ENCODE measurements around the gene TSPAN5. TPM values are rescaled to one million over a fixed set of nuclear protein-coding genes. Genes with fewer than 3 reads are reported as not detected.

Gene TSPAN5
- polyA plus RNA-seq, 1 donor (not counting 4 experiments of a cell fraction or from before 2014, with no cell fraction given), result 45.5 TPM

GRCh38 chr4:98674404-98675173, 16.2 kb upstream of the TSPAN5 start:
- Histone ChIP-seq H3K9me1 (ENCODE audit: control insufficient read depth, extremely low read depth, insufficient read depth, low read length) (no peaks in the 10 kb centered on the region), H3K27ac (ENCODE audit: control insufficient read depth, insufficient read depth, low read length) (no peak overlapping the region), H3K9me3 (ENCODE audit: control insufficient read depth, low read depth, low read length) (no peaks in the 10 kb centered on the region), H3K9ac (ENCODE audit: control insufficient read depth, extremely low read depth, insufficient read depth, low read length) (no peak overlapping the region), H3K4me2 (ENCODE audit: control insufficient read depth, extremely low read depth, insufficient read depth, low read depth, low read length) (no peak overlapping the region), H3K27me3 (ENCODE audit: control insufficient read depth, extremely low read depth, insufficient read depth, low read length) (peaks cover 3% of the 10 kb centered on the region), H4K20me1 (ENCODE audit: control insufficient read depth, extremely low read depth, insufficient read depth, low read length) (no peaks in the 10 kb centered on the region), H2AFZ (ENCODE audit: control insufficient read depth, low read length) (no peak overlapping the region), H3K79me2 (ENCODE audit: control insufficient read depth, insufficient read depth, low read length) (no peaks in the 10 kb centered on the region), H3K4me3 (ENCODE audit: control insufficient read depth in 2 of 3, extremely low read depth in 1 of 3, insufficient read depth in 2 of 3, low read depth in 1 of 3, low read length in 3 of 3) (no peak overlapping the region), H3K36me3 (ENCODE audit: control insufficient read depth in 2 of 2, extremely low read depth in 1 of 2, insufficient read depth in 2 of 2, low read length in 2 of 2) (no peaks in the 10 kb centered on the region), H3K4me1 (ENCODE audit: control insufficient read depth, extremely low read depth, insufficient read depth, low read length) (no peaks in the 10 kb centered on the region)
- TF ChIP-seq EZH2 (IDR thresholded peaks at IDR 0.05; ENCODE audit: low read length) (no peak), CTCF (optimal IDR thresholded peaks at IDR 0.05 in 1 of 3, IDR thresholded peaks at IDR 0.05 in 1 of 3, conservative IDR thresholded peaks at IDR 0.05 in 1 of 3; ENCODE audit: extremely low read depth in 1 of 3, insufficient read depth in 2 of 3, low read length in 3 of 3) (no peak)
- dilution Hi-C loops (cut with MboI; ENCODE audit: extremely low pct_ligation_motif_present, low sequenced_read_pairs), result no loop called here
- FAIRE-seq, result no peak
- DNase-seq (ENCODE audit: low read depth, low spot score), result no peak

GRCh38 chr4:98673978-98674377, 15.6 kb upstream of the TSPAN5 start:
- H3K4me3 ChIP-seq (ENCODE audit: control insufficient read depth in 2 of 3, extremely low read depth in 1 of 3, insufficient read depth in 2 of 3, low read depth in 1 of 3, low read length in 3 of 3), result no peak overlapping the region

More at GRCh38 chr4:98673978-98674377, 15.6 kb upstream of the TSPAN5 start:
- Histone ChIP-seq H3K9me3 (ENCODE audit: control insufficient read depth, low read depth, low read length) (no peaks in the 10 kb centered on the region), H3K9me1 (ENCODE audit: control insufficient read depth, extremely low read depth, insufficient read depth, low read length) (no peaks in the 10 kb centered on the region), H3K4me1 (ENCODE audit: control insufficient read depth, extremely low read depth, insufficient read depth, low read length) (no peaks in the 10 kb centered on the region), H3K27ac (ENCODE audit: control insufficient read depth, insufficient read depth, low read length) (no peak overlapping the region), H3K36me3 (ENCODE audit: control insufficient read depth in 2 of 2, extremely low read depth in 1 of 2, insufficient read depth in 2 of 2, low read length in 2 of 2) (no peaks in the 10 kb centered on the region), H2AFZ (ENCODE audit: control insufficient read depth, low read length) (no peak overlapping the region), H3K4me2 (ENCODE audit: control insufficient read depth, extremely low read depth, insufficient read depth, low read depth, low read length) (no peak overlapping the region), H3K79me2 (ENCODE audit: control insufficient read depth, insufficient read depth, low read length) (no peaks in the 10 kb centered on the region), H3K27me3 (ENCODE audit: control insufficient read depth, extremely low read depth, insufficient read depth, low read length) (peaks cover 3% of the 10 kb centered on the region), H4K20me1 (ENCODE audit: control insufficient read depth, extremely low read depth, insufficient read depth, low read length) (no peaks in the 10 kb centered on the region), H3K9ac (ENCODE audit: control insufficient read depth, extremely low read depth, insufficient read depth, low read length) (no peak overlapping the region)
- FAIRE-seq, result no peak
- dilution Hi-C loops (cut with MboI; ENCODE audit: extremely low pct_ligation_motif_present, low sequenced_read_pairs), result no loop called here
- DNase-seq (ENCODE audit: low read depth, low spot score), result no peak
- no peak for TF ChIP-seq CTCF (optimal IDR thresholded peaks at IDR 0.05 in 1 of 3, IDR thresholded peaks at IDR 0.05 in 1 of 3, conservative IDR thresholded peaks at IDR 0.05 in 1 of 3; ENCODE audit: extremely low read depth in 1 of 3, insufficient read depth in 2 of 3, low read length in 3 of 3)
- no peak for TF ChIP-seq EZH2 (IDR thresholded peaks at IDR 0.05; ENCODE audit: low read length)
